KBM-7 (cell line): ENCODE data around the gene MICAL2.
A peak's percentile ranks its signal among the peaks of the same experiment; 100 is the strongest.

ENCODE experiments used
- DNase-seq: peaks from one replicate; pipeline ENCODE4 v3.0.0-alpha.2; 2015
- in situ Hi-C: fragments of 300-500 bp; cut with MboI; formaldehyde crosslinking; loops from 2 replicates; pipeline ENCODE4 v1.14.3; 2020; ENCODE audit warnings: low sequenced_read_pairs, low pct_unique_long_range_greater_than_20kb, mixed read lengths

MICAL2 gene

GRCh38 chr11:12211331-12212065 is 101.1 kb downstream of the MICAL2 start:
- no peak for DNase-seq
- in situ Hi-C loops = no loop called here

DNA sequence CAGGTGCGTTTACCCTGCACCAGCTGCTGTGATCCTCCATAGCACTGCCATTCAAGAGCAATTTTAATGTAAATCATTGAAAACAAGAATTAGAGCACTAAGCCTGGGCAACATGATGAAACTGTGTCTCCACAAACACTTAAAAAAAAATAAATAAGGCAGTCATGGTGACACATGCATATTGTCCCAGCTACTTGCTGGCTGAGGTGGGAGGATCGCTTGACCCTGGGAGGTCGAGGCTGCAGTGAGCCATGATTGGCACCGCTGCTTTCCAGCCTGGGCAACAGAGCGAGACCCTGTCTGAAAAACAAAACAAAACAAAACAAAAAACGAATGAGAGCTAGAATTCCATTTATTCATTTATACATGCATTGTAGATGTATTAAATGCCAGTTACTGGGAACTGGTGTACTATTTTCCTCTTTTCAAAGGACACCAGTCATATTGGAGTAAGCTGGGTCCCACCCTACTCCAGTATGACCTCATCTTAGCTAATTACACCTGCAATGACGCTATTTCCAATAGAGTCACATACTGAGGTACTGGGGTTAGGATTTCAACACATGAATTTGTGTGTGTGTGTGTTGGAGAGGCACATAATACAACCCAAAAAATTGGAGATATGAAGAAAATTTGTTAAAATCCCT is 101.9 kb downstream of the MICAL2 start:
- in situ Hi-C loops = no loop called here
- DNase-seq = no peak

GRCh38 chr11:12212821-12213185 is 102.4 kb downstream of the MICAL2 start:
- DNase-seq = no peak
- in situ Hi-C loops = no loop called here

- DNase-seq = no peak
- in situ Hi-C loops = no loop called here
These were observed 103.5 kb downstream of the MICAL2 start for GRCh38 chr11:12213883-12214282.

GRCh38 chr11:12214751-12215150 is 104.4 kb downstream of the MICAL2 start:
- no peak for DNase-seq
- in situ Hi-C loops = no loop called here

DNA sequence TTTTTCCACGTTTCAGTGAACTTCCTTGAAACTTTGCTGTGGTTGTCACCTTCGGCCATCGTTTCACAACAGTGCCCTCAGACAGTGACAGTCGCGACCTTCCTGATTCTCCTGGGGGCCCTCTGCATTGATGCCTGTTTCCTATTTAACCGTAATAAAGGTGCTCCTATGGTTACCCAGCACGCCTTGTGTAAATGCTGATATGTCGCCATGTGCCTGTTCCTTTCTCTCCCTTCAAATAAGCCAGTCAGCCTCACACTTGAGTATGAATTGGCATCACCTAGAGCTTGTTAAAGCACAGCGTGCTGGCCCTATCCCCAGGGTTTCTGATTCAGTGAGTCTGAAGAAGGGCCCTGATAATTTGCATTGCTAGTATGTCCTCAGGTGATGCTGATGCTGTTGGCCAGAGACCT is 104.8 kb downstream of the MICAL2 start:
- DNase-seq = peak; percentile 58
- in situ Hi-C loops = no loop called here

DNA sequence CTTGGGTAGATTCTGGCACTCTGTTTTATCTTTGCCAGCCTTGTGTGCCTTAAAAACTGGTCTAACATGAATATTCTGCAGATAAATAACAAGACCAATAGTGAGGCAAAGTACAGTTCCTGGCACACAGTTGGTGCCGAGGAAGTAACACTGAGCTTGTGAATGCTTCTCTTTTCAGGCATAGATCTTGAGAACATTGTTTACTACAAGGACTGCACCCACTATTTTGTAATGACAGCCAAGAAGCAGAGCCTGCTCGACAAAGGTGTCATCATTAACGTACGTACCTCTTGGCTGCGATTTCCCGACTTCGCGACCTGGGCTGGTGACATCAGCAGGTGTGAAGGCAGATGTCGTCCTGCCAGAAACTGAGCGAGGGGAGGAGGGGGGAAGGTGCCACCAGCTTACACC is 105.7 kb downstream of the MICAL2 start:
- in situ Hi-C loops = no loop called here
- DNase-seq = no peak

DNA sequence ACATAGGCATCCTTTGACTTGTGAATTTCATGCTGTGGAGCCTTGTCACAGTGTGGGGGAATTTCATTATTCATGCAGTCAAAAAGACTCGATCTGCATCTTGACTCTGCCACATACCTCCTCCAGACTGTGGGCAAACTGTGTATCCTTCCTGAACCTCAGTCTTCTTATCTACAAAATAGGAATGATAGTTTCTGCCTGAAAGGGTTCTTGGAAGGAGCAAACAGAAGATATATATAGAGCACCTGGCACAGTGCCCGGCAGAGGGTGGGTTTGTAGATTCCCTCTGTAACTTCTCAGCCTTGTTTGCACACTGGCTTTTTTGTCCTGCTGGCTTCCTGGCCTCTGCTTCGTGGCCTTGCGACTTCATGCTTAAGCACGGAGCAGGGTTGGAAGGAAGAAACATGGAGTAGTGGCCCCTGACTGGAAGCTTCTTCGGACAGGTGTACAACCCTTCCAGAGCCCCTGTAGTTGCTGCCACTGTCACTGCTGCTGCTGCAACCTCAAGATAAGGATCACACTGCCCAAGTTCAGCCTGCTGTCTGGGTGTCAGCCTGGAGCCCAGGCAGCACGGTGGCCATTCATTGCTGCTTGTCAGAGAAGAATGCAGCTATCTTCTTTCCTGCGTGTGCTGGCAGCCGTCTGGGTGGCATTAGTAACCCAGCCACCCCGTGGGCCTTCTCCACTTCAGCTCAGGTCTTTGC is 106.4 kb downstream of the MICAL2 start:
- in situ Hi-C loops = no loop called here
- DNase-seq = peak; percentile 62

- in situ Hi-C loops = no loop called here
- no peak for DNase-seq
These were observed 107.5 kb downstream of the MICAL2 start for GRCh38 chr11:12217879-12218278.

DNA sequence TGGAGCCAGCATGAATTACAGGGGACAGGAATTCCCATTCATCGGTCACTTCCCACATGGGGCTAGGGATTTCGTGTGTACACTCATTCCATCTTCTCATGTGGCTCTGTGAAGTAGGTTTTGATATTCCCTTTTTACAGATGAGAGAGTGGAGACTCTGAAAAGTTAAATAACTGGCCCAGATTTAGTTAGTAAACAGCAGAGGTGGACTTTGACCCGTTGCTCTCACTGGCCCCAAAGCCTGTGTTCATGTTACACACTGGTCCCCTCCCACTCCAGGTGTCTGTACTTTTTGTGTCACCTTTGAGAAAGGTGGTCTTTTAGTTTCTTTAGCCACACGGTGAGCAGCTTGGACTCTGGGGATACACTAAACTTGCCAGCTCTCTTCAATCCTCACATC is 108.5 kb downstream of the MICAL2 start:
- in situ Hi-C loops = no loop called here
- DNase-seq = no peak

DNA sequence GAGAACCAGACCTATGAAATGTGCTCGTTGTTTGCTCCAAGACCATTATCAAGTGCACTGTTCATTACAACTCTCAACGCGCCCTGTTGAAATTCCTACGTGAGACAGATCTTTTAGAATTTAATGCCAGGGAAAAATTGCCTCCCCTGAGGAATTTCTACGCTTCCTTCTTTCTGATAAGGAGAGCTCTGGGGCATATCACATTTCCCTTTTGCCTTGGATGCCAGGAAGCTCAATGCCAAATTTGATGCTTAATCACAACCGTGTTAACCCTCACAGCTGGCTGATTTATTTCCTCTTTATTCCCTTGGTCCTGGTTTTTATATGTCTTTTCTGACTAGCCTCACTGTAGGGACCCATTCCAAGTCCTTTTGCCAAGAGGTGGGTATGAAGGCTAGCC is 109.4 kb downstream of the MICAL2 start:
- in situ Hi-C loops = no loop called here
- DNase-seq = no peak

- in situ Hi-C loops = no loop called here
- no peak for DNase-seq
These were observed 109.9 kb downstream of the MICAL2 start for GRCh38 chr11:12220305-12220704.

DNA sequence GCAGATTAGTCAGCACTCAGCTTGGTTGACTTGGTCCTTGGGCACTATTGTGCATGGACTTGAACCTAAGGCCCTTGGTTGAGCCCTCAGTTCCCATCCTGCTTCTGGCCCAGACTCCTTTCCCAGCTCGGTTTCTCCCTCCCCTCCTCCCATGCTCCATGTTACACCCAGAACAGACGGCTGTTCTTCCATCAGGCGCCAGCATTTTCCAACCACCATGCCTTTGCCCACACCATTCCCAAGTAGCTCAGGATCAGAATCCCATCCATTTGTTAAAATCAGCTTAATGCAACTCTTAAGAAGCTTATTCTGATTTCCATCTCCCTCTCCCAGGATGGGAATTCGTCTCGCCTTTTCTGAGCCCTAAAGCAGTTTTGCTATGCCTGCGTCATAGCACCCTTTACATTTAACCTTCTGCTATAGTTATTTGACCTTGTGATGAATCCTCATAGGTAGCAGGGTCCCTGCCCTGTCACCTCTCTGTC is 110.7 kb downstream of the MICAL2 start:
- in situ Hi-C loops = no loop called here
- no peak for DNase-seq

DNA sequence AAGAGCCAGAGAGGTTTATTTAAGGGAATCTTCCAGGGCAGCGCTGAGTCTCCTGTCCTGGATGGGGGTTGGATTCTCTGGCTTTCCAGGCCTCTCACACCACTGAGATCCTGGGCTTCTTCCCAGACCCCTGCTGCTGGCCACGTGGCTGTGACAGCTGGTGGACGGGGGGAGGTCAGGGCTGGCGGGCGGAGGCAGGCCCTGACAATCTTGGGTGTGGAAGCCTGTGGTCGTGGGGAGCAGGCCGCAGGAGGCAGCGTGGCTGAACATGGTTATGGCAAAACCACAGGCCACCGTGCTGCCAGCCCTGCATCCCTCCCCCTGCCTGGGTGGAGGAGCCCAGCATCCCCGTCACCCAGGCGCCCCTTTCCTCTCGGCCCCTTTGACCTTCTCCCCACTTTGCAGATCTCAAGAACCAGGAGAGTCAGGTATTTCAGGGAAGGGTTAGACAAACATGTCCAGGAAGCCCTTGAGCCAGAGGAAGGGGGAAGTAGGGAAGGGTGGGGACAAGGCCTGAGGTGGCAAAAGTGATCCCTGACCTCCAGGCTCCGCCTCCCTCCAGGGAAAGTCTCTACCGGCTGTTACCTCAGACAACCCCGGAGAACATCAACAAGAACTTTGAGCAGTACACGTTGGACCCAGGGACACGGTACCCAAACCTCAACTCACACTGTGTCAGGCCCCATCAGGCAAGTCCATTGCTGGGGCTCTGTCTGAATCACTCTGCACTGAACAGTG is 111.8 kb downstream of the MICAL2 start:
- DNase-seq = no peak
- in situ Hi-C loops = no loop called here

DNA sequence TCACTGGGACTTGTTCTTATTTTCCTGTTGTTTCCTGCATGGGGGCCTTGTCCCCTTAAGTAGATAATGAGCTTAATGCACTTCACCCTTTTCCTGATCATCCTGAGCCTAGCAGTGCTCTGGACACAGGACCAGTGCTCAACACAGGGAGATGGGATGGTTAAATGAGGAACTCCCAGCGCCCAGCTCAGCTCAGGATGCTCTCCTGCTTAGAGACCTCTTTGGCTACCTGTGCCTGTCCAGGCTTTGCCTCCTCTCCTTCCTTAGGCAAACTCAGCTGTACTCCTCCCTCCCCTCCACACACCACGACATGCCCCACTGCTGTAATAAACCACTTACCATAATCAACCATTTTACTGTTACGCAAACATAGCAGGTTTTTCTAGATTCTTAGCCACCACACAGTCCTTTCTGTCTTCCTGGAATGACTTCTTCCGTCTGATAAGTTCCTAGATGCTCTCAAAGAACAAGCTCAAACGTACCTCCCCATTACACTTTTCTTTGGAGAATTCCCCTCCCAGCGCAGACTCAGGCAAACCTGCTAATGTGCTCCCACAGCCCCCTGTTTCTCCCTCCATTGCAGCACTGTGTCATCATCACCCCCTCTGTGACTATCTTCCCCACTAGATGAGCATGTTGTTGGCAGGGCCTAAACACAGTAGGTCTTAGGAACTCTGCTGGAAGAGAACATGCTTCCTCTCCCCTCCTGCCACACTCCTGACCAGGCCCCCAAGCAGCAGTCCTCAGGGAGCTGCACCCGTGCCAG is 113.6 kb downstream of the MICAL2 start:
- in situ Hi-C loops = no loop called here

DNA sequence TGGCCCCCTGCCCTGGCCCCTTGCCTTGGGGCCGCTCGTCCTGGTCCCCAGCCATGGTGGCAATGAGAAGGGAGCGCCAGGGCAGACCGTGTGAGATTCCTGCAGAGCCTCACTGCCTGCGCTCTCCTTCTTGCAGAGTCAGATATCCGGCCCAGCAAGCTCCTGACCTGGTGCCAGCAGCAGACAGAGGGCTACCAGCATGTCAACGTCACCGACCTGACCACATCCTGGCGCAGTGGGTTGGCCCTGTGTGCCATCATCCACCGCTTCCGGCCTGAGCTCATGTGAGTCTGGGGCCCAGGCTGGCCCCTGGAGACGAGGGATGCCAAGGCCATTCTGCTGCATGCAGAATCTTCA is 114.1 kb downstream of the MICAL2 start:
- peak; percentile 87 for DNase-seq
- in situ Hi-C loops = no loop called here

More for the DNA sequence above, 113.6 kb downstream of the MICAL2 start:
- DNase-seq = no peak

DNA sequence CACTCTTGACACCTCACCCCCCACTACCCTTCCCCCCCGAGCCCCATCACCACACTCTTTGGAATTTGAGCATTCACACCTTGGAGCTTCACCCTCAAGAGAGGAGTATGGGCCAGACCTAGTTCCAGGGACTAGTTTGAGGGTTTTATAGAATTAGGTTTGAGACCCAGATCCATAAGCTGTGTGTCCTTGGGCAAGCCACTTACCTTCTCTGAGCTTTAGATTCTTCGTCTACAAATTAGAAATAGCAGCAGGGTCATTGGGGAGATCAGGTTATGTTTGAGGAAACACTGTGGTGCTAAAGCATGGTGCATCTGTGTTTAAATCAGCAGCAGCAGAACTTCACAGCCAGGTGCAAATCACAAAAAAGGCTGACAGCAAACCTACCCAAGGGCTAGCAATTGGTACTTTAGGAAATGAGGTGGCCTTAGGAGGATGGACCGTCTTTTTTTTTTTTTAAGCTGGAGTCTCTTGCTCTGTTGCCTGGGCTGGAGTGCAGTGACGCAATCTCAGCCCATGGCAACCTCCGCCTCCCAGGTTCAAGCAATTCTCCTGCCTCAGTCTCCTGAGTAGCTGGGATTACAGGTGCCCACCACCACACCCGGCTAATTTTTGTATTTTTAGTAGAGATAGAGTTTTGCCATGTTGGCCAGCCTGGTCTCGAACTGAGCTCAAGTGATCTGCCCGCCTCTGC is 114.8 kb downstream of the MICAL2 start:
- DNase-seq = no peak
- in situ Hi-C loops = no loop called here

GRCh38 chr11:12226093-12226492 is 115.7 kb downstream of the MICAL2 start:
- DNase-seq = no peak

More at GRCh38 chr11:12226093-12226492, 115.7 kb downstream of the MICAL2 start:
- in situ Hi-C loops = no loop called here
